GM20431 (cell line): ENCODE measurements around the gene QSOX2.
"Not testable (repeated sequence)": the region's sequence is repeated elsewhere in the genome, so short reads cannot be mapped to it uniquely, and the experiment has no call there.

Source experiments
- in situ Hi-C: fragments of 300-500 bp; cut with MseI, MboI; formaldehyde crosslinking; loops from one replicate; pipeline ENCODE4 v1.15.0; 2020; ENCODE audit warnings: low sequenced_read_pairs; ENCODE audit not compliant: unreplicated experiment

Gene QSOX2

GRCh38 chr9:136267261-136268111 lies 21.9 kb upstream of the QSOX2 start:
- in situ Hi-C loops, result no loop called here

GRCh38 chr9:136266641-136267040 lies 21.0 kb upstream of the QSOX2 start:
- in situ Hi-C loops, result not testable (repeated sequence)

- in situ Hi-C loops, result no loop called here
Measured at GRCh38 chr9:136265561-136266355, 20.1 kb upstream of the QSOX2 start.

- in situ Hi-C loops, result no loop called here
Measured at GRCh38 chr9:136264441-136265405, 19.1 kb upstream of the QSOX2 start.

- in situ Hi-C loops, result no loop called here
Measured at GRCh38 chr9:136264031-136264430, 18.4 kb upstream of the QSOX2 start.

- in situ Hi-C loops, result no loop called here
Measured at GRCh38 chr9:136262671-136263178, 17.1 kb upstream of the QSOX2 start.

- in situ Hi-C loops, result no loop called here
Measured at GRCh38 chr9:136261686-136262430, 16.2 kb upstream of the QSOX2 start.

GRCh38 chr9:136260936-136261472 lies 15.4 kb upstream of the QSOX2 start:
- in situ Hi-C loops, result no loop called here

- in situ Hi-C loops, result no loop called here
Measured at GRCh38 chr9:136260521-136260920, 14.9 kb upstream of the QSOX2 start.

- in situ Hi-C loops, result no loop called here
Measured at GRCh38 chr9:136259836-136260235, 14.2 kb upstream of the QSOX2 start.

- in situ Hi-C loops, result no loop called here
Measured at GRCh38 chr9:136259517-136259813, 13.9 kb upstream of the QSOX2 start.

GRCh38 chr9:136258786-136259516 lies 13.3 kb upstream of the QSOX2 start:
- in situ Hi-C loops, result no loop called here

GRCh38 chr9:136258299-136258625 lies 12.7 kb upstream of the QSOX2 start:
- in situ Hi-C loops, result no loop called here

- in situ Hi-C loops, result no loop called here
Measured at GRCh38 chr9:136257381-136258298, 12.0 kb upstream of the QSOX2 start.

GRCh38 chr9:136255896-136256890 lies 10.6 kb upstream of the QSOX2 start:
- in situ Hi-C loops, result no loop called here

- in situ Hi-C loops, result no loop called here
Measured at GRCh38 chr9:136255166-136255538, 9.5 kb upstream of the QSOX2 start.
